GM21737 (cell line): Measurements from ENCODE around the gene DEFB125.

Experiments used
- ATAC-seq: cut with Tn5 transposase; IDR thresholded peaks from one replicate; pipeline ENCODE4 v1.9.1; 2021; ENCODE audit warnings: mild to moderate bottlenecking, moderate library complexity; ENCODE audit not compliant: unreplicated experiment

Gene DEFB125

GRCh38 chr20:145877-146276 lies 58.4 kb downstream of the DEFB125 start:
- ATAC-seq: no peak
